COLO668 (cell line): ENCODE measurements around the gene PRODH2.

Experiments
- DNase-seq: peaks from one replicate; lab custom pipeline; 2025; ENCODE audit not compliant: unreplicated experiment; lab: John Stamatoyannopoulos, UW

The PRODH2 gene

DNA sequence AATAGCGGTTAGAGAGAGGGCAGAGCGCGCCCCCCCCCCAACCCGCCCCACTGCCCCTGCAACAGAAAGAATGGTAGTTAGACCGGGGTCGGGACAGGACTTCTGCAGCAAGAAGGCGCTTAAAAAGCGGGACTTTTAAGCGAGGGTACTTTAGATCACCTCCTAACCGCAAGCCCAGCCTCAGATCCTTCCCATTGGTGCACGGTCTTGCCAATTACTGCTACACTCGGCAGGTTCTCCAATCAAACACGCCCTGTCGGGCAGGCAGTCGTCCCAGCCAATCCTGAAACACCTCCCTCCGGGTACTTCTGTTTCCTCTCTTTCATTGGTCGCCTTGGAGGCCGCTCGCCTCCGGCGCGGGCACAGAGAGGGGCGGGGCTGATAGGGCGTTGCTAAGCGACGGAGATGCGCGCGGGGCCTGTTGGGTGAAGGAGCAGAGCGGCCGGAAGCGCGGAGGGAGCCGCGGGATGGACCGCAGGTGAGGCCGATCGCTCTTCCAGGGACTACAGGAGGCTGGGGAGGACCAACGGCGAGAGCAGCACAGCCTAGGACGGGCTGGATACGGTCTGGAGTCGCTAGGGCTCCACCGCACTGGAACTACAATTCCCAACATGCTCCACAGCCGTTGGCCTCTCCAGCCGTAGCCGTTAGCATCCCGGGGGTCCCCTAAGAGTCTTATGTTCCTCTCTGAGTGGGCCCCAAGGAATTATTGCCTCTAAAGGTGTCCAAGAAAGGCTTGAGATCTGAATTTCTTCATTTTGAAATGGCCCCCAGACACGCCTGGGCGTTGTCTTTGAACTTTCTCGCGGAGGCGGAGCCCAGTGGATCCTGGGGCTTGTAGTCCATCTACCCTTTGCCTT lies 54.7 kb downstream of the PRODH2 start, which contains the start of gene PROSER3:
TSS of gene PROSER3 (plus strand) at position 428 of the 860 bp plus-strand sequence. CDS start at position 468, 40 bp downstream.
- peak; percentile 97 for DNase-seq

DNA sequence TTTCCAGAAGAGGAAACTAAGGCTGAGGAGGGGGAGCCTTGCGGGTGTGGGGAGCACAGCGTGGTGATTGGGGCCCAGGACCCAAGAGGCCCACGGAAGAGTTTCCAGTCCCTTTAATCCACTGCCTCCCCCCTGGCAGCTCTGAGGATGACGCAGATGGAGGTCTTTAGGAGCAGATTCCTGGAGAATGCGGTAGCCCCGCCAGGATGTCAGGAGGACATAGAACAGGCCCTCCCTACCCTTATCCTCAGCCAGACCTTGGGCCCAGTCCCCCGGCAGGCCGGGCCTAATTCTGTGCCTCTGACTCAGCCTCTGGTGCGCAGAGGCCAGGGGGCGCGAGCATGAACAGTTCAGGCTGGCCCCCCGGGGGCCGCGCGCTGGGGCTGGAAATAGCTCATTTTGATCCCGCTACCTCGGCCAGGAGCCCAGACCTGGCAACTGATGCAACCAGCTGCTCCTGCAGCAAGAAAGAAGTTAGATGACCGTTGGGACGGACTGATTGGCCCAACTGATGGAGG lies 55.4 kb downstream of the PRODH2 start:
- DNase-seq = peak; percentile 53

DNA sequence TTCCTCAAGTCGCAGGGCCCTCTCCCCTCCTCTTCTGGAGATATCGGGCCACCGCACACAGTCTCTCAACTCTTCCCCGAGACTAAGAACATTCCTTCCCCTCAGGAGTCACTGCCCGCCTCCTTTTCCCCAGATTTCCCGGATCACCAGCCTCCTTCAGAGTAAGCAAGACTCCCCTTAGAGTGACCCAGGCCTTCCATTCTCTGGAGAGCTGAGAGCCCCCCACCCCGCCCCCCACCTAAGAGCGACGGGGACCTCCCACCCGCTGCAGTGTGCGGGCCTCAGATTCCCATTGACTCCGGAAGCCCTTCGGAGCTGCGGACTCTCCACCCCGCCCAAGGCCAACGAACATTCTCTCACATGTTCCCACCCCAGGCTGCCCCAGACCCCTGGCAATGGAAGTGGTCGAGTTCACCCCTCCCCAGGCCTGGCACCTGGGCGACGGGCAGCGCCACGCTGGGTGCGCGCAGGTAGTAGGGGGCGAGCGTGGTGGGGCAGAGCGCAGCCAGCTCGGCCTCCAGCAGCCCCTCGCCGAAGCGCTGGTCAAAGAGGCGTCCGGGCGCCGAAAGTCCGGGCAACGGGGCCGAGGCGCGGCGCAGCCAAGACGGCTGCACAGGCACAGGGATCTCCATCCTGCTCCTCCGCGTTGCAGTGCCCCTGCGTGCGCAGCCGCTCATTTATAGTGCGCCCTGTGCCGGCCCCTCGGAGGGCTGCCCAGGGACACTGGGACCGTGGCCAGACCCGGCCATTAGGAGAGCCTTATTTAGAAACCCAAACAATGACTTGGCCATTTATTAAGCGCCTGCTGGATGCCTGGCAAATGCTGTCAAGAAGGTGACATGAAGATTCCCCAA lies 56.0 kb downstream of the PRODH2 start, which contains the start of gene HSPB6:
TSS of gene HSPB6 (minus strand) at position 653 of the 854 bp plus-strand sequence. CDS start at position 632, 21 bp downstream.
- DNase-seq = no peak

DNA sequence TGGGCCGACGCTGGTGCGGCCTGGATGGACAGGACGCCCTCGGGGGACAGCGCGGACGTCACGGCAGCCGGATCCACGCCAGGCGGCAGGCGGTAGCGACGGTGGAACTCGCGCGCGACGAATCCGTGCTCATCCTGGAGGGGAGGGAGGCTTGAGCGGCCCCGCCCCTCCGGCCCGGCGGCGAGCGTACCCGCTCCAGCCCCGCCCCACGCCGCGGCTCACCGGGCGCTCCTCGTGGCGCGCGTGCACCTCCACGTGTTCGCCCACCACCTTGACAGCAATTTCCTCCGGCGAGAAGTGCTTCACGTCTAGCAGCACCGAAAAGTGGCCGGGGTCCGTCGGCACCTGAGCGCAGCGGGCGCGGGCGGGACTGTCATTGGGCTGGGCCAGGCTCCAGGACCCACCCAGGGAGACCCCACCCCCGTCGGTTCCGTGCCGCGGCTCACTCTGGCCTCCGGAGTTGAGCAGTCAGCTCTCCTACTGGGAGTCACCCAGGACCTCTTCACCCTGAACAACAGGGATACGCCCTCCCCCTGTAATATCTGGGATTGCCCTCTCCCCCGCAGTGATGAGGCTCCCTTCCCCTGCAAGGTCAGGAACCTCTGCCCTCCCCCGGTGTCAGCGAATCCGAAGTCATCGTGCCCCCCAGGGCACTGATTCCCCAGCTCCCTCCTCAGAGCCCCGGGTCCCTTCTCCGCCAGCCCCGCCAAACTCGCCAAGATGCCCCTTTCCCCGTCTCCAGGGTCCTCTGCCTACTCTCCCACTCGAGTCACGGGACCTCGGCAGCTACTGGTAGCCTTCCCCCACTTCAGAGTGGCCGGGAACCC lies 56.9 kb downstream of the PRODH2 start:
- no peak for DNase-seq

DNA sequence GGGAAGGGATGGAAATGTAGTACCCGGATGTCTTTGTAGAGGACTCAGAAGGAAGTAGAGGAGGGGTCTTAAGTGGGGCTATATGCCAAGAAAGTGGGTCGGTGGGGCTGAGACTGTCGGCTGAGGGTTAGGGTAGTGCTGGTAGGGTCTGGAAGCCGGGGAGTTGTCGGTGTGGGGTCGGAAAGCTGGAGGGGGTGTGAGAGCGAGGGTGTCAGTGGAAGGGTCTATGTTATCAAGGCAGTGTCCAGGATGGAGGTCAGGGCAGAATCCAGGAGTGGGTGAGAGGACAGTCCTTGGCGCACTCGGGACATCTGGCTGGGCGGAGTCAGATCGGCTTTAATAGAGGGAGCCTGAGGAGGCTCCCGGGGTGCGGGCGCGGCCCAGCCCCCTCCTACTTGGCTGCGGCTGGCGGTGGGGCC lies 57.5 kb downstream of the PRODH2 start:
- DNase-seq = no peak

DNA sequence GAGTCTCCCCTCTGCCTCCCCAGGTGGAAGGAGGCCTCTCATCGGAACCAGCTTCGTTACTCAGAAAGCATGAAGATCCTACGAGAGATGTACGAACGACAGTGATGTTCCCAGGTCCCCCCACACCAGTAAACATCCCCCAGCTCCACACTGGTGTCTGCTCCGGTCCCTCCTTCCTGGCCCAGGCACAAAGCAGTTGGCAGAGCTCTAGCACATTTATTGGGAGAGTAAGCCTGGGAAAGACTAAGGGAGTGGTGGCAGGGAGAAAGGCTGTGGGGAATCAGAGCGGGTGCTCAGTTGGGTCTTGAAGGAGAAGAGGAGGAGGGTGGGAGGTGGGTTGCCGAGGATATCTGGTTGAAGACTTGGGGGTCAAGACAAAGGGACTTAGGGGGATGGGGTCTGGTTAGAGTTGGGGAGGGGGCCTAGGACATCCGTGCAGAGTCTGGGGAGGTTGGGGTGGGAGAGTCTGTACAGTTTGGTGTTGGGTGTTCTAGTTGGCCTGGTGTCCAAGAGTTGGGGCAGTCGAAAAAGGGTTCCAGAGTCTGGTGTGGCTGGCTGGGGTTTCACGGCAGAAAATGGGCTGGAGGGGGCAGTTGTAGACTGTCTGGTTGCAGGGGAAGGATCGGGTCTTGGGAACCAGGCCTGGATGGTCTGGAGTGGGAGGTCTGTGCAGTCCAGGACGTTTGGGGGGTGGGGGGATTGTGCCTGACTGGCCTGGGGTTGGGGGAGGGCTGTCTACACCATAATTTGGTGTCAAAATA lies 58.1 kb downstream of the PRODH2 start:
- DNase-seq = no peak

DNA sequence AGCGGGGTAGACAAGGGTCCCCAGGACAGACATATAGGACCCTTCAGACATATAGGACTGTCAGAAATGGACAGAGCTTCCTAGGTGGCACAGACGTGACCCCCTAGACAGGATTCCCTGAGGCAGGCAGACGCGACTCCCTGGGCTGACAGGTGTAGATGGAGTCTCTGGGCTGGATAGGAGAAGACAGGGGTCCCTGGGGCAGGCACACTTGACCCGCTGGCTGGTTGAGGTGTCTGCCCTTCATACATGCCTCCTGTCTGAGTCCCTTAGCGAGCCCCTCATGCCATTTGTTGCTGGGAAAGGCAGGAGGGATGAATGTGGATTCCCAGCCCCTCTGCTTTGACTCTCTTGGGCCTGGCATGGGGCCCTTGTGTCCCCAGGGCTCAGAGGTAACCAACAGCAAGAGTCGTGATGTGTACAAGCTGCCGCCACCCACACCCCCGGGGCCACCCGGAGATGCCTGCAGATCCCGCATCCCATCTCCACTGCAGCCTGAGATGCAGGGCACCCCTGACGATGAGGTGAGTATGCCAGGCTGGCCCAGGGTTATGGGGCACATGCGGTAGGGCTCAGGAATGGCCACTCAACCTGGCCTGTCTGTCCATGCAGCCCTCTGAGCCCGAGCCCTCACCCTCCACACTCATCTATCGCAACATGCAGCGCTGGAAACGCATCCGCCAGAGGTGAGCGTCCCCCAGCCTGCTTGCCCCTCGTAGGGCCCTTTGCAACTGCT lies 58.8 kb downstream of the PRODH2 start:
- DNase-seq = no peak

DNA sequence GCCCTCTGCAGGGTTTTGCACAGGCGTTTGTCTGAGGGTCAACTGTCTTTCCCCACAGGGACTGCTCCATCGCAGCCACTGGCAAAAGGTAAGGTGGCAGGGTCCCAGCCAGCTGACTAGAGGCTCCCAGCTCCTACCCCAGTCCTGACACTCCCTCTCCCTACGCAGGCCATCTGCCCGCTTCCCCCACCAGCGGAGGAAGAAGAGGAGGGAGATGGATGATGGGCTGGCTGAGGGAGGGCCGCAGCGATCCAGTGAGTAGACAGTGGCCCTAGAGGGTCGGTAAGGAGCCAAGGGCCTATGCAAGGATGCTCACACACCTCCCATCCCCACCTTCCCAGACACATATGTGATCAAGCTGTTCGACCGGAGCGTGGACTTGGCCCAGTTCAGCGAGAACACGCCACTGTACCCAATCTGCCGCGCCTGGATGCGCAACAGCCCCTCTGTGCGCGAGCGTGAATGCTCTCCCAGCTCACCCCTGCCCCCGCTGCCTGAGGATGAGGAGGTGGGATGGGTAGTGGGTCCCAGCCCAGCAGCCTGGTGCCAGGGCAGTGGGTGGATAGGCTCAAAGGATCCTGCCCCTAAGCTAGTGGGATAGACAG lies 59.8 kb downstream of the PRODH2 start:
- no peak for DNase-seq

DNA sequence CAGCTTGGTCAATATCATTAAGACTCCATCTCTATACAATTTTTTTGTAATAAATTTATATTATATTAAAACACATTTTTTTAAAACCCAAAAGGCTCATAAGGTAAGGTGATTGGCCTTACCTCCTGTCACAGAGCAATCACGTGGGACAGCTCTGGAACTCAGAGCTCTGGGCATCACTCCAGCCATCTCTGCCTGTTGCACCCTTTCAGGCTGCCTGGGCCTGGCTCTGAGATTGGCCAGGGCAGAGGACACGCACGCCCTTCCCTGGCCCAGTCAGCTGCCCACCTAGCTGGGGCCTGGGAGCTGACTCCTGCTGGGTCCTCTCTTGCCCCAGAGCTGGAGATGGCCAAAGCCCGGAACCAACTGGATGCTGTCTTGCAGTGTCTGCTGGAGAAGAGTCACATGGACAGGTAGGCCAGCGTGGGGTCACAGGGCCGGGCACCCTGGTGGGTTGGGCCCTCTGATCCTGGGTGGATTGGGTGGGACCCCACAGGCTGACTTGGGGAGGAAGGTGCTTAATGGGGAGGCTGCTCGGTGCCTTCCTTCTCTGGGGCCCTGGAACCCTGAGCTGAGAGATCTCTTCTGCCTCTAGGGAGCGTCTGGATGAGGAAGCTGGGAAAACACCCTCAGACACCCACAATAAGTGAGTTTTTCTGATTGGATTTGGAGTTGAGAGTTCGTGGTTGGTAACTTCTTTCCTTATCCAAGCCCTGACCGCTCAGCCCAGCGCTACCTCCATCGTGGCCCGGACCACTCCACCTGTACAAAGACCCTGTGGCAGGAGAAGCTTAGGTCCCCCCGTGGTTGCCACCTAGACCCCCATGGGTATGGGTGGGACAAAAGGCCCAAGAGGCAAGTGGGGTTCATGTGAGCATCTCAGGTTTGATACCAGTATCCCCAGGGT lies 60.6 kb downstream of the PRODH2 start:
- no peak for DNase-seq

DNA sequence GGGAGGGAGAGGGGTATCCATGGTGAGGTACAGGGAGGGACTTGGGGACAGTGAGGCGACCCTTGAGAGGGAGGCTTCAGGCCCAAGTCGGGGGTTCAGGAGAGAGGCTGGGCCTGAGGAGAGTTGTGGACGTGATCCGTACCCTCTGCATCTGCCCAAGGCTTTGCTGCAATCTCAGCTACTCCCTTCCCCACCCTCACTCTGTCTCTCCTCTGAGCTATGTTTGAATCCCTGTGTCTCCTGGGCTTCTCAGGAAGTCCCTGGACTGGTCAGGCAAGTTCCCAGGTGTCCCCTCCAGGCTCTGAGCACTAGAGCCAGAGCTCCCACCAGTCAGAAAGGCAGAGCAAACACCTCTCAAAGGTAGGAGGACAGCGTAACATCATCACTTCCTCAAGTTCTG lies 62.5 kb downstream of the PRODH2 start:
- DNase-seq = no peak
